SK-N-SH treated with all-trans-retinoic acid at 6 μM for 48 hours (cell line): ENCODE measurements around the gene PTGER3.
A peak's percentile ranks its signal among the peaks of the same experiment; 100 is the strongest.

Experiments
- ATAC-seq: fragments of 200-7000 bp; cut with Tn5 transposase; 3 replicates; pipeline ENCODE4 v1.9.1; 2020; ENCODE audit warnings: mild to moderate bottlenecking, moderate library complexity
- ARNTL ChIP-seq: fragments of 450-650 bp; formaldehyde crosslinking; IDR thresholded peaks from 2 replicates; pipeline ENCODE4 v1.5.0; 2020; ENCODE audit warnings: low read depth, mild to moderate bottlenecking, moderate library complexity, borderline replicate concordance
- BACH2 ChIP-seq: fragments of 250-450 bp; sonication (Bioruptor Pico); IDR thresholded peaks from 2 replicates; pipeline ENCODE4 v1.9.0; 2021; ENCODE audit warnings: mild to moderate bottlenecking, borderline replicate concordance
- CSDC2 ChIP-seq: fragments of 250-450 bp; sonication (Bioruptor Pico); IDR thresholded peaks from 2 replicates; pipeline ENCODE4 v1.5.0; 2020; ENCODE audit warnings: mild to moderate bottlenecking, moderate library complexity
- ESRRG ChIP-seq: fragments of 250-450 bp; sonication (Bioruptor Pico); IDR thresholded peaks from 2 replicates; pipeline ENCODE4 v1.6.1; 2021; ENCODE audit warnings: mild to moderate bottlenecking
- GLIS3 ChIP-seq: fragments of 250-450 bp; sonication (Bioruptor Pico); IDR thresholded peaks from 2 replicates; pipeline ENCODE4 v1.5.0; 2020; ENCODE audit warnings: mild to moderate bottlenecking, moderate library complexity
- ISL1 ChIP-seq: fragments of 250-450 bp; sonication (Bioruptor Pico); IDR thresholded peaks from 2 replicates; pipeline ENCODE4 v2.1.2; 2022; ENCODE audit warnings: mild to moderate bottlenecking, moderate library complexity
- OSR1 ChIP-seq: fragments of 250-450 bp; sonication (Bioruptor Pico); IDR thresholded peaks from 2 replicates; pipeline ENCODE4 v1.8.0; 2022; ENCODE audit warnings: moderate library complexity, mild to moderate bottlenecking, inconsistent platforms
- PPARA ChIP-seq: fragments of 250-450 bp; sonication (Bioruptor Pico); IDR thresholded peaks from 2 replicates; pipeline ENCODE4 v1.5.0; 2020; ENCODE audit warnings: mild to moderate bottlenecking, borderline replicate concordance
- RARB ChIP-seq: fragments of 250-450 bp; sonication (Bioruptor Pico); IDR thresholded peaks from 2 replicates; pipeline ENCODE4 v1.8.0; 2021; ENCODE audit warnings: mild to moderate bottlenecking, moderate library complexity
- SNAI2 ChIP-seq: fragments of 250-450 bp; sonication (Bioruptor Pico); IDR thresholded peaks from 2 replicates; pipeline ENCODE4 v1.5.0; 2020; ENCODE audit warnings: mild to moderate bottlenecking, moderate library complexity
- TOX ChIP-seq: fragments of 250-450 bp; sonication (Bioruptor Pico); IDR thresholded peaks from 2 replicates; pipeline ENCODE4 v1.8.0; 2021; ENCODE audit warnings: mild to moderate bottlenecking, moderate library complexity, borderline replicate concordance
- ZC3H10 ChIP-seq: fragments of 250-450 bp; sonication (Bioruptor Pico); IDR thresholded peaks from 2 replicates; pipeline ENCODE4 v1.5.1; 2021; ENCODE audit warnings: mild to moderate bottlenecking, moderate library complexity
- ZFP3 ChIP-seq: fragments of 250-450 bp; sonication (Bioruptor Pico); IDR thresholded peaks from 2 replicates; pipeline ENCODE4 v1.5.0; 2020; ENCODE audit warnings: mild to moderate bottlenecking, moderate library complexity
- ZFP30 ChIP-seq: fragments of 450-650 bp; formaldehyde crosslinking; IDR thresholded peaks from 2 replicates; pipeline ENCODE4 v1.5.0; 2022; ENCODE audit warnings: mild to moderate bottlenecking, moderate library complexity
- ZNF565 ChIP-seq: fragments of 450-650 bp; formaldehyde crosslinking; conservative IDR thresholded peaks from 2 replicates; pipeline ENCODE4 v1.5.0; 2020; ENCODE audit warnings: low read depth, mild to moderate bottlenecking, moderate library complexity
- ZNF70 ChIP-seq: fragments of 450-650 bp; formaldehyde crosslinking; IDR thresholded peaks from 2 replicates; pipeline ENCODE4 v1.5.0; 2020; ENCODE audit warnings: mild to moderate bottlenecking, moderate library complexity
- ZNF8 ChIP-seq: fragments of 450-650 bp; formaldehyde crosslinking; IDR thresholded peaks from 2 replicates; pipeline ENCODE4 v1.5.0; 2020; ENCODE audit warnings: mild to moderate bottlenecking, moderate library complexity
- TF ChIP-seq, protein P1 (sequence below): fragments of 250-450 bp; sonication (Bioruptor Pico); IDR thresholded peaks from 2 replicates; pipeline ENCODE4 v1.8.0; 2021; ENCODE audit warnings: low read depth, mild to moderate bottlenecking, moderate library complexity, borderline replicate concordance
- TF ChIP-seq, protein P2 (sequence below): fragments of 250-450 bp; sonication (Bioruptor Pico); IDR thresholded peaks from 2 replicates; pipeline ENCODE4 v1.8.0; 2020; ENCODE audit warnings: mild to moderate bottlenecking, moderate library complexity, borderline replicate concordance
- TF ChIP-seq, protein P3 (sequence below): fragments of 250-450 bp; sonication (Bioruptor Pico); IDR thresholded peaks from 2 replicates; pipeline ENCODE4 v1.5.1; 2021; ENCODE audit warnings: mild to moderate bottlenecking, moderate library complexity
- TF ChIP-seq, protein P4 (sequence below): fragments of 250-450 bp; sonication (Bioruptor Pico); IDR thresholded peaks from 2 replicates; pipeline ENCODE4 v1.5.0; 2020; ENCODE audit warnings: mild to moderate bottlenecking, moderate library complexity

Gene PTGER3

DNA sequence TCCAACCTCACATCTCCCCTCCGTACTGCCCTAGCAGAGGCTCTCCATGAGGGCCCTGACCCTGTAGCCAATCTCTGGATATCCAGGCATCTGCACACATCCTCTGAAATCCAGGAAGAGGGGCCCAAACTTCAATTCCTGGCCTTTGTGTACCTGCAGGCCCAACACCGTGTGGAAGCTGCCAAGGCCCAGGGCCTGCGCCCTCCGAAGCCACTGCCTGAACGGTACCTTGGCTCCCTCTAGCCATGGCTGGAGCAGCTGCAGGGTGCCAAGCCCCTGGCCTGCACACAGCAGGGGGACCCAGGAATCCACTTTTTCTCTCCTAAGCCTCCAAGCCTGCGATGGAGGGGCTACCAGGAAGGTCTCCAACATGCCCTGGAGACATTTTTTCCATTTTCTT is 84.2 kb downstream of the PTGER3 start:
- no peak for TF ChIP-seq ZNF70 (CRISPR knock-in tag)
- no peak for TF ChIP-seq ZFP30 (CRISPR knock-in tag)
- no peak for TF ChIP-seq BACH2 (CRISPR knock-in tag)
- no peak for TF ChIP-seq ARNTL (CRISPR knock-in tag)
- TF ChIP-seq ZNF565: no peak
- TF ChIP-seq ZNF8: no peak
- TF ChIP-seq OSR1 (CRISPR knock-in tag): no peak
- no peak for TF ChIP-seq PPARA (CRISPR knock-in tag)
- no peak for TF ChIP-seq CSDC2 (CRISPR knock-in tag)
- no peak for TF ChIP-seq TOX (CRISPR knock-in tag)
- no peak for TF ChIP-seq ZC3H10
- 0 out of 3 replicates have a peak, but pooled peaks have one; percentile 30 for ATAC-seq

DNA sequence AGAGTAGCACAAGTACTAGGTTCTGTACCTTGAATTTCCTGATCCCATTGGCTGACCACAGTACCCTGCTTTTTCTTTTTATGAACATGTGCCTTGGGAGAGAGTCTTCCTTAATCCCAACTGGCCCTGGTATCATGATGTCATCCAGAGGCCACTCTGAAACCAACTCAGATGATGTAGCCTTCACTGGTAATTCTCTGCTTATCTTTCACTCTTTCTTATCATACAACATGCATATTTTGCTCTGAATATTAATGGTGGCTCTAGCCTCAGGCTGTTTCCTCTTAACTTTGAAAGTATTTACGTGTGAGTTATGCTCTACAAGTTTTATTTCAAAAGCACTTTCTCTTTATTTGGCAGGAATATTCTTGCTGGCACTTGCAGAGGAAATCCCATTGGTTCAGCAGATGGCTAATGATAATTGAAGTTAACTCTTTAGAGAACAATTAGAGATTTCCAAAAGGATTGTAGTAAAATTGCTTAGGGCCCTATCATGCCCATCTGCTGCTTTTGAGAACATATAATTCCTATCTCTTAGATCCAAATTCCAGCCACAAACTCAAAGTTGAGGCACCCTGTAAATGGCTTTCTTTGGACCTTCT is 86.1 kb downstream of the PTGER3 start:
- no peak for TF ChIP-seq ESRRG (CRISPR knock-in tag)
- TF ChIP-seq, all 23 proteins: peak for 0
- ATAC-seq: no peak

DNA sequence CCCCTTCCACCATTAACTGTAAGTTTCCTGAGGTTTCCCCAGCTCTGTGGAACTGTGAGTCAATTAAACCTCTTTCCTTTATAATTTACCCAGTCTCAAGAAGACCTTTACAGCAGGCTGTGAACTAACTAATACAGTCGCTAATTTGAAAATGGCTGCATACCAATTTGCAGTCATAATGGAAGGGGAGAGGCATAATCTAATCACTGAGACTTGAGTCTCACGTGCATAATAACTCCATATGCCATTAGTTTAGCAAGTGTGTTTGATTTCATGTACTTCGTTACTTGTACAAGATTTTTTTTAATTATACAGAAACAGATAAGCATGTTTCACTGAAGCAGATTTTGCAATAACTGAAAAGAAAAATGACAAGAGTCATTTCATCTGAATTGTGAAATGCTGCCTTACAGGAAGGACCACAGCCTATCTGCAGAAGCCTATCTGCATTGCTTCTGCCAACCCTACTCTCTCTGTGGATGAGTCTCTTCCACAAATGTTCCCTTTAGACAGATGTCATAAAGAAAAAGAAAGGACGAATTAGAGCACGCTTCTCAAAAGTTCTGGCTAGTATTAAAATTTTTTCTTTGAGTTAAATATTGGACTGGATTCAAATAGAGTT is 99.1 kb downstream of the PTGER3 start:
- ATAC-seq: no peak
- TF ChIP-seq, protein P1, sequence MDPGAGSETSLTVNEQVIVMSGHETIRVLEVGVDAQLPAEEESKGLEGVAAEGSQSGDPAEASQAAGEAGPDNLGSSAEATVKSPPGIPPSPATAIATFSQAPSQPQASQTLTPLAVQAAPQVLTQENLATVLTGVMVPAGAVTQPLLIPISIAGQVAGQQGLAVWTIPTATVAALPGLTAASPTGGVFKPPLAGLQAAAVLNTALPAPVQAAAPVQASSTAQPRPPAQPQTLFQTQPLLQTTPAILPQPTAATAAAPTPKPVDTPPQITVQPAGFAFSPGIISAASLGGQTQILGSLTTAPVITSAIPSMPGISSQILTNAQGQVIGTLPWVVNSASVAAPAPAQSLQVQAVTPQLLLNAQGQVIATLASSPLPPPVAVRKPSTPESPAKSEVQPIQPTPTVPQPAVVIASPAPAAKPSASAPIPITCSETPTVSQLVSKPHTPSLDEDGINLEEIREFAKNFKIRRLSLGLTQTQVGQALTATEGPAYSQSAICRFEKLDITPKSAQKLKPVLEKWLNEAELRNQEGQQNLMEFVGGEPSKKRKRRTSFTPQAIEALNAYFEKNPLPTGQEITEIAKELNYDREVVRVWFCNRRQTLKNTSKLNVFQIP (CRISPR knock-in tag): no peak
- TF ChIP-seq, protein P2, sequence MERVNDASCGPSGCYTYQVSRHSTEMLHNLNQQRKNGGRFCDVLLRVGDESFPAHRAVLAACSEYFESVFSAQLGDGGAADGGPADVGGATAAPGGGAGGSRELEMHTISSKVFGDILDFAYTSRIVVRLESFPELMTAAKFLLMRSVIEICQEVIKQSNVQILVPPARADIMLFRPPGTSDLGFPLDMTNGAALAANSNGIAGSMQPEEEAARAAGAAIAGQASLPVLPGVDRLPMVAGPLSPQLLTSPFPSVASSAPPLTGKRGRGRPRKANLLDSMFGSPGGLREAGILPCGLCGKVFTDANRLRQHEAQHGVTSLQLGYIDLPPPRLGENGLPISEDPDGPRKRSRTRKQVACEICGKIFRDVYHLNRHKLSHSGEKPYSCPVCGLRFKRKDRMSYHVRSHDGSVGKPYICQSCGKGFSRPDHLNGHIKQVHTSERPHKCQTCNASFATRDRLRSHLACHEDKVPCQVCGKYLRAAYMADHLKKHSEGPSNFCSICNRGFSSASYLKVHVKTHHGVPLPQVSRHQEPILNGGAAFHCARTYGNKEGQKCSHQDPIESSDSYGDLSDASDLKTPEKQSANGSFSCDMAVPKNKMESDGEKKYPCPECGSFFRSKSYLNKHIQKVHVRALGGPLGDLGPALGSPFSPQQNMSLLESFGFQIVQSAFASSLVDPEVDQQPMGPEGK (CRISPR knock-in tag): no peak
- TF ChIP-seq ZNF70 (CRISPR knock-in tag): no peak
- no peak for TF ChIP-seq OSR1 (CRISPR knock-in tag)
- TF ChIP-seq, all 23 proteins: peak for 0

DNA sequence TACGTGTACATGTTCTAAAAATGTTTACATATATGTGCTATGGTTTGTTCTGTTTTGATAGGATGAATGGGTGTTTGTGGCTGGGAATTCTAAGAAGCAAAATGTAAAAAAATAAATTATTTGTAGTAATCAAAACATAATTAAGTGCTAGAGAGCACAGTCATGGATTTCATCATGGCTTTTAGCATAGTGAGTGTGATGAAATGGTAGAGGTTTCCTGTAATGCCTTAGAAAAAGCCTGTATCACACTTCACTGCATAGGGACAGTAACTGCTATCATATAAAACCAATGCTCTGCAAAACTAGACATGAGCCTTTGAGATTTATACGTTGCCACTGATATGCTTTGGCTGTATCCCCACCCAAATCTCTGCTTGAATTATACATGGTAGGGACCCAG is 99.8 kb downstream of the PTGER3 start:
- no peak for ATAC-seq
- TF ChIP-seq RARB (no peak), ISL1 (CRISPR knock-in tag) (no peak), ZFP3 (CRISPR knock-in tag) (no peak), SNAI2 (CRISPR knock-in tag) (no peak), ZC3H10 (no peak), GLIS3 (CRISPR knock-in tag) (no peak), ESRRG (CRISPR knock-in tag) (no peak), ZNF70 (CRISPR knock-in tag) (no peak), BACH2 (CRISPR knock-in tag) (no peak), CSDC2 (CRISPR knock-in tag) (no peak), ZNF8 (no peak), ZNF565 (no peak), OSR1 (CRISPR knock-in tag) (no peak), ARNTL (CRISPR knock-in tag) (no peak), ZFP30 (CRISPR knock-in tag) (no peak)
- TF ChIP-seq, protein P2 (CRISPR knock-in tag): no peak
- TF ChIP-seq, protein P3, sequence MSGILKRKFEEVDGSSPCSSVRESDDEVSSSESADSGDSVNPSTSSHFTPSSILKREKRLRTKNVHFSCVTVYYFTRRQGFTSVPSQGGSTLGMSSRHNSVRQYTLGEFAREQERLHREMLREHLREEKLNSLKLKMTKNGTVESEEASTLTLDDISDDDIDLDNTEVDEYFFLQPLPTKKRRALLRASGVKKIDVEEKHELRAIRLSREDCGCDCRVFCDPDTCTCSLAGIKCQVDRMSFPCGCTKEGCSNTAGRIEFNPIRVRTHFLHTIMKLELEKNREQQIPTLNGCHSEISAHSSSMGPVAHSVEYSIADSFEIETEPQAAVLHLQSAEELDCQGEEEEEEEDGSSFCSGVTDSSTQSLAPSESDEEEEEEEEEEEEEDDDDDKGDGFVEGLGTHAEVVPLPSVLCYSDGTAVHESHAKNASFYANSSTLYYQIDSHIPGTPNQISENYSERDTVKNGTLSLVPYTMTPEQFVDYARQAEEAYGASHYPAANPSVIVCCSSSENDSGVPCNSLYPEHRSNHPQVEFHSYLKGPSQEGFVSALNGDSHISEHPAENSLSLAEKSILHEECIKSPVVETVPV (CRISPR knock-in tag): no peak
- TF ChIP-seq, protein P4, sequence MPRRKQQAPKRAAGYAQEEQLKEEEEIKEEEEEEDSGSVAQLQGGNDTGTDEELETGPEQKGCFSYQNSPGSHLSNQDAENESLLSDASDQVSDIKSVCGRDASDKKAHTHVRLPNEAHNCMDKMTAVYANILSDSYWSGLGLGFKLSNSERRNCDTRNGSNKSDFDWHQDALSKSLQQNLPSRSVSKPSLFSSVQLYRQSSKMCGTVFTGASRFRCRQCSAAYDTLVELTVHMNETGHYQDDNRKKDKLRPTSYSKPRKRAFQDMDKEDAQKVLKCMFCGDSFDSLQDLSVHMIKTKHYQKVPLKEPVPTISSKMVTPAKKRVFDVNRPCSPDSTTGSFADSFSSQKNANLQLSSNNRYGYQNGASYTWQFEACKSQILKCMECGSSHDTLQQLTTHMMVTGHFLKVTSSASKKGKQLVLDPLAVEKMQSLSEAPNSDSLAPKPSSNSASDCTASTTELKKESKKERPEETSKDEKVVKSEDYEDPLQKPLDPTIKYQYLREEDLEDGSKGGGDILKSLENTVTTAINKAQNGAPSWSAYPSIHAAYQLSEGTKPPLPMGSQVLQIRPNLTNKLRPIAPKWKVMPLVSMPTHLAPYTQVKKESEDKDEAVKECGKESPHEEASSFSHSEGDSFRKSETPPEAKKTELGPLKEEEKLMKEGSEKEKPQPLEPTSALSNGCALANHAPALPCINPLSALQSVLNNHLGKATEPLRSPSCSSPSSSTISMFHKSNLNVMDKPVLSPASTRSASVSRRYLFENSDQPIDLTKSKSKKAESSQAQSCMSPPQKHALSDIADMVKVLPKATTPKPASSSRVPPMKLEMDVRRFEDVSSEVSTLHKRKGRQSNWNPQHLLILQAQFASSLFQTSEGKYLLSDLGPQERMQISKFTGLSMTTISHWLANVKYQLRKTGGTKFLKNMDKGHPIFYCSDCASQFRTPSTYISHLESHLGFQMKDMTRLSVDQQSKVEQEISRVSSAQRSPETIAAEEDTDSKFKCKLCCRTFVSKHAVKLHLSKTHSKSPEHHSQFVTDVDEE (CRISPR knock-in tag): no peak
